ENCODE results near the gene ERCC8. TPM values are rescaled to one million over a fixed set of nuclear protein-coding genes. Genes with fewer than 3 reads are reported as not detected.
"Not testable (repeated sequence)": the region's sequence is repeated elsewhere in the genome, so short reads cannot be mapped to it uniquely, and the experiment has no call there.

The ERCC8 gene
- polyA plus RNA-seq, 1 experiment = 23.9 TPM

- DNase-seq (ENCODE audit: low read depth, low spot score) = no peak
- ChIA-PET POLR2A (no interaction called here), CTCF (no interaction called here)
- H3K4me3 ChIP-seq (ENCODE audit: low read depth, low read length) = no peak overlapping the region
- TF ChIP-seq, protein P1, sequence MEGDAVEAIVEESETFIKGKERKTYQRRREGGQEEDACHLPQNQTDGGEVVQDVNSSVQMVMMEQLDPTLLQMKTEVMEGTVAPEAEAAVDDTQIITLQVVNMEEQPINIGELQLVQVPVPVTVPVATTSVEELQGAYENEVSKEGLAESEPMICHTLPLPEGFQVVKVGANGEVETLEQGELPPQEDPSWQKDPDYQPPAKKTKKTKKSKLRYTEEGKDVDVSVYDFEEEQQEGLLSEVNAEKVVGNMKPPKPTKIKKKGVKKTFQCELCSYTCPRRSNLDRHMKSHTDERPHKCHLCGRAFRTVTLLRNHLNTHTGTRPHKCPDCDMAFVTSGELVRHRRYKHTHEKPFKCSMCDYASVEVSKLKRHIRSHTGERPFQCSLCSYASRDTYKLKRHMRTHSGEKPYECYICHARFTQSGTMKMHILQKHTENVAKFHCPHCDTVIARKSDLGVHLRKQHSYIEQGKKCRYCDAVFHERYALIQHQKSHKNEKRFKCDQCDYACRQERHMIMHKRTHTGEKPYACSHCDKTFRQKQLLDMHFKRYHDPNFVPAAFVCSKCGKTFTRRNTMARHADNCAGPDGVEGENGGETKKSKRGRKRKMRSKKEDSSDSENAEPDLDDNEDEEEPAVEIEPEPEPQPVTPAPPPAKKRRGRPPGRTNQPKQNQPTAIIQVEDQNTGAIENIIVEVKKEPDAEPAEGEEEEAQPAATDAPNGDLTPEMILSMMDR (IDR thresholded peaks at IDR 0.05; ENCODE audit: low read depth, low read length) = no peak
- peaks cover 17% of the 10 kb centered on the region for H3K9me3 ChIP-seq (ENCODE audit: control insufficient read depth, insufficient read depth, low read length)
- no peak overlapping the region for H3K27ac ChIP-seq (ENCODE audit: low read depth, low read length)
- no peaks in the 10 kb centered on the region for H3K27me3 ChIP-seq (ENCODE audit: control insufficient read depth, insufficient read depth, low read length)
Observed at GRCh38 chr5:60989790-60990189, 44.9 kb upstream of the ERCC8 start.

DNA sequence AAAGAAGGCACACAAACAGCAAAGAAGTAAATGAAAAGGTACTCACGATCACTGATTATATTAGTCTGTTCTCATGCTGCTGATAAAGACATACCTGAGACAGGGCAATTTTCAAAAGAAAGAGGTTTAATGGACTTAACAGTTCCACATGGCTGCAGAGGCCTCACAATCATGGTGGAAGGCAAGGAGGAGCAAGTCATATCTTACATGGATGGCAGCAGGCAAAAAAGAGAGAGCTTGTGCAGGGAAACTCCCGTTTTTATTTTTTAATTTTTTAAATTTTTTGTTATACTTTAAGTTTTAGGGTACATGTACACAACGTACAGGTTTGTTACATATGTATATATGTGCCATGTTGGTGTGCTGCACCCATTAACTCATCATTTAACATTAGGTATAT is 37.3 kb upstream of the ERCC8 start:
- H3K9me3 ChIP-seq (ENCODE audit: control insufficient read depth, insufficient read depth, low read length); H3K4me3 ChIP-seq (ENCODE audit: low read depth, low read length); POLR2A ChIA-PET; H3K27ac ChIP-seq (ENCODE audit: low read depth, low read length); CTCF ChIA-PET; DNase-seq (ENCODE audit: low read depth, low spot score); H3K27me3 ChIP-seq (ENCODE audit: control insufficient read depth, insufficient read depth, low read length): not testable (repeated sequence)

- no peak for DNase-seq (ENCODE audit: low read depth, low spot score)
- TF ChIP-seq, protein P1 (IDR thresholded peaks at IDR 0.05; ENCODE audit: low read depth, low read length) = no peak
- POLR2A ChIA-PET = no interaction called here
- Histone ChIP-seq H3K9me3 (ENCODE audit: control insufficient read depth, insufficient read depth, low read length) (no peaks in the 10 kb centered on the region), H3K27ac (ENCODE audit: low read depth, low read length) (no peak overlapping the region), H3K27me3 (ENCODE audit: control insufficient read depth, insufficient read depth, low read length) (no peaks in the 10 kb centered on the region), H3K4me3 (ENCODE audit: low read depth, low read length) (no peak overlapping the region)
- CTCF ChIA-PET = interaction anchor here (0.5 to 1.1 kb wide), 2 partner anchors 22 to 82 kb away, joined by 3 to 4 read pairs; no protein-coding TSS in a partner anchor
Observed at GRCh38 chr5:60980511-60980910, 35.6 kb upstream of the ERCC8 start.

GRCh38 chr5:60978968-60979367 is 34.1 kb upstream of the ERCC8 start:
- H3K9me3 ChIP-seq (ENCODE audit: control insufficient read depth, insufficient read depth, low read length) = no peaks in the 10 kb centered on the region
- ChIA-PET CTCF (no interaction called here), POLR2A (no interaction called here)
- H3K27me3 ChIP-seq (ENCODE audit: control insufficient read depth, insufficient read depth, low read length) = no peaks in the 10 kb centered on the region
- no peak overlapping the region for H3K4me3 ChIP-seq (ENCODE audit: low read depth, low read length)
- no peak overlapping the region for H3K27ac ChIP-seq (ENCODE audit: low read depth, low read length)
- TF ChIP-seq, protein P1 (IDR thresholded peaks at IDR 0.05; ENCODE audit: low read depth, low read length) = no peak
- DNase-seq (ENCODE audit: low read depth, low spot score) = no peak

DNA sequence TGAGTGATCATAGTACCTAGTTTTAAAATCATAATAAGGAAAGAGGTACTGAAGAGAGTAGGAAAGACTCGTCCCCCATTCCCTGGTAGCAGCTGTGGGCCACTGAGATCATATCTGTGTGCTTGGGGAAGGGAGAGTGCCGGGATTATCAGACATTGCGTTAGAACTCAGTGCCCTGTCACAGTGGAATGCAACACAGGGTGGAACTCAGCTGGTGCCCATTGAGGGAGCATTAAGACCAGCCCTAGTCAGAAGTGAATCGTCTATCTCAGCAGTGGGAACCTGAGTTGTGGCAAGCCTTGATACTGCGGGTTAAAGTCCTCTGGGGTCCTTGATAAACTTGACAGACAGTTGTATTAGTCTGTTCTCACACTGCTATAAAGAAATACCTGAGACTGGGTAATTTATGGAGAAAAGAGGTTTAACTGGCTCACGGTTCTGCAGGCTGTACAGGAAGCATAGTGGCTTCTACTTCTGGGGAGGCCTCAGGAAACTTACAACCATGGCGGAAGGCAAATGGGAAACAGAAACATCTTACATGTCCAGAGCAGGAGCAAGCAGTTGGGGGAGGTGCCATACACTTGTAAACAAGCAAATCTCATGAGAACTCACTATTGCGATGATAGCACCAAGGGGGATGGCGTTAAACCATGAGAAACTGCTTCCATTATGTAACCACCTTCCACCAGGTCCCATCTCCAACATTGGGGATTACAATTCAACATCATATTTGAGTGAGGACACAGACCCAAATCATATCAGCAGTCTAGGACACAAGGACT is 33.3 kb upstream of the ERCC8 start:
- Histone ChIP-seq H3K4me3 (ENCODE audit: low read depth, low read length) (no peak overlapping the region), H3K27ac (ENCODE audit: low read depth, low read length) (no peak overlapping the region), H3K27me3 (ENCODE audit: control insufficient read depth, insufficient read depth, low read length) (no peaks in the 10 kb centered on the region), H3K9me3 (ENCODE audit: control insufficient read depth, insufficient read depth, low read length) (no peaks in the 10 kb centered on the region)
- TF ChIP-seq, protein P1 (IDR thresholded peaks at IDR 0.05; ENCODE audit: low read depth, low read length) = no peak
- DNase-seq (ENCODE audit: low read depth, low spot score) = no peak
- CTCF ChIA-PET = interaction anchor here (0.5 kb wide), 1 partner anchor 9 kb away, joined by 3 read pairs; no protein-coding TSS in a partner anchor
- POLR2A ChIA-PET = interaction anchor here (0.7 kb wide), 1 partner anchor 16 kb away, joined by 4 read pairs; no protein-coding TSS in a partner anchor

Measured in AG04450 (cell line).